AG10803 (cell line): ENCODE results near the gene ASZ1.

ENCODE experiments used
- DNase-seq: peaks from one replicate; pipeline ENCODE4 v3.0.0; 2010; ENCODE audit warnings: low read depth
- H3K4me3 ChIP-seq: 2 replicates; pipeline ENCODE4 v1.5.1; 2011; ENCODE audit warnings: mild to moderate bottlenecking, low read length, control low read depth
- CTCF ChIP-seq: conservative IDR thresholded peaks from 2 replicates; pipeline ENCODE4 v1.5.1; 2011; ENCODE audit warnings: mild to moderate bottlenecking, low read length, control low read depth, inconsistent platforms

ASZ1 gene

DNA sequence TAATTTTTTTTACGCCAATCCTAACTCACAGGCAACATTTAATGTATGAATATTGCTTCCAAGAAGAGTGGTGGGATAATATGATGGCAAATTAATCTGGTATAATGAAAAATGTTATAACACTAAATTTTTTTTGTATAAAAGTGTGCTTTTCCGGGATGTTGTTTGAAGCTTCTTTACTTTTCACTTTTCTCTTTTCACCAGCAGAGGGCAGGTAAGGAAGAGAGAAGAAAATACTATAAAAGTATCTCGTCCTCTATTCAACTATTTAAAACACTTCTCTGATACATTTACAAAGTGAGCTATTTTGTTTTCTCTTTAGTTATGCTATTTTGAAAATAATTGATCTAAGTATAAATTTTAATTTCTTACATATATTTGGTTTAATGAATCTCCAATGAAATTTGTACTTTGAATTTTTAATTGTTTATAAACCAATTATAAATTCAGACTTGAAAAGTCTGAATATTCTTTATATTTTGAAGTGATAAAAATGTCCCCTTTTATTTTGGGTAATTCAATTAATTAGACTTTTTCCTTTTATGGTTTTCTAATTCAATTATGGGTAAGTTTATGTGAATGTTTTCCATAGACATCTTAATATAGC, 31.8 kb upstream of the ASZ1 start:
- peak; percentile 78 for TF ChIP-seq CTCF
- DNase-seq: peak; percentile 20
- H3K4me3 ChIP-seq: no peak overlapping the region

GRCh38 chr7:117448655-117449054, 21.4 kb upstream of the ASZ1 start:
- H3K4me3 ChIP-seq: no peak overlapping the region
- no peak for TF ChIP-seq CTCF
- DNase-seq: no peak

DNA sequence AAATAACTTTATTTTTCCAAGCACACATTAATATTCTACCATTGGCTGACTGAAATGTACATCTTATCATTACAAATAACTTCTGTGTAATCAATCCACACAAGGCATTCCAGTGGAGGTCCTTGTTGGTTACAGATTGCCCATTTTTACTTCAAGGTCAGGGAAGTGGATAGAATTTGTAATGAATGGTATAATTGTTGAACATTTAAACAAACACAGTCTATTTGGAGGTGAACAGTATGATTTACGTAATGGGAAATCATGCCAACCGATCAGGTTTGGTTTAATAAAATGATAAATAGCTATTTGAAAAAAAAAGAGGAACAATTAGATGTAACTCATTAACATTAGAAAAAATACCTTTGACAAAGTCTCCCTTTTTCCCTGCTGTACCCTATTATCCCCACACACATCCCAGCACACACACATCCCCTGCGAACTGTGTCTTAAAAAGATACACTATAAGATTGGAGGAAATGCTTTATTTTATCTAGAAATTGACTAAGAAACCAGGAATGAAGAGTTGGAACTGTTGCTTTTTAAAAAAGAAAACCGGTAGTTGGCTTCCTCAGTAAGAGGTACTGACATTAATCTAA, 19.0 kb upstream of the ASZ1 start:
- no peak overlapping the region for H3K4me3 ChIP-seq
- no peak for TF ChIP-seq CTCF
- no peak for DNase-seq

DNA sequence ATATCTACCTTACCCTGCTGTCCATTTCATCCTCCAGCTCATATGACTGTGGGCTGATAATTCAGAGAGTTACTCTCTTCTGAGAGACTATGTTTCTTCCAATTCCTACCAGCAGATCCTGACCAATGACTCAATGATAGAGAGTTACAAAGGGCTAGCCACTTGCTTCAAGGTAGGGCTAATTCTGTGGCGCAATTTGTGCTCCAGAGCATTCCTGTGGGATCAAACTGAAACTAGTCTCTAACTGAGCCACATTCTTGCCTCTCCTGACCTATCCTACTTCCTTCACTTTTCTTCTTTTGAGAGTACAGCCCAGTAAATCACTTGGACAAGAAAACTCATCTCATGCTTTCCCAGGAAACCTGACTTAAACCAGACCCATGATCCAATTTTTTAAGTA, 17.9 kb upstream of the ASZ1 start:
- peak; percentile 1 for DNase-seq
- no peak for TF ChIP-seq CTCF
- no peak overlapping the region for H3K4me3 ChIP-seq

DNA sequence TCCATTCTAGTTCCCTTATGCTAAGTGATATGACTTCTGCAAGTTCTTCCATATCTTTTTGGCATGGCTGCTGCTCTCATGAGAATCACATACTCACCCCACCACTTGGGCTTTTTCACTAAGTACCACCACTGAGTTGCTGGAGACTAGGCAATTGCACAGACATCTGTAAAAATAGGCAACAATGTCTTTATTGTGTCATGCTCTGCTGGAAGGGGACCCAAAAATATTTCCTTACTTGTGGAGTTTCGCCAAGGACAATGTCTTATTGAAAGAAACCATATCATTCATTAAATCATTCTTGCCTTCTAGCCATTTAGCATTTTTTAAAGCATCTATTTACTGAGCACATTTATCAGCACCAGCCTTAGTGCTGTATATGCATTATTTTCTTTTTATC, 17.4 kb upstream of the ASZ1 start:
- TF ChIP-seq CTCF: no peak
- DNase-seq: no peak
- no peak overlapping the region for H3K4me3 ChIP-seq

DNA sequence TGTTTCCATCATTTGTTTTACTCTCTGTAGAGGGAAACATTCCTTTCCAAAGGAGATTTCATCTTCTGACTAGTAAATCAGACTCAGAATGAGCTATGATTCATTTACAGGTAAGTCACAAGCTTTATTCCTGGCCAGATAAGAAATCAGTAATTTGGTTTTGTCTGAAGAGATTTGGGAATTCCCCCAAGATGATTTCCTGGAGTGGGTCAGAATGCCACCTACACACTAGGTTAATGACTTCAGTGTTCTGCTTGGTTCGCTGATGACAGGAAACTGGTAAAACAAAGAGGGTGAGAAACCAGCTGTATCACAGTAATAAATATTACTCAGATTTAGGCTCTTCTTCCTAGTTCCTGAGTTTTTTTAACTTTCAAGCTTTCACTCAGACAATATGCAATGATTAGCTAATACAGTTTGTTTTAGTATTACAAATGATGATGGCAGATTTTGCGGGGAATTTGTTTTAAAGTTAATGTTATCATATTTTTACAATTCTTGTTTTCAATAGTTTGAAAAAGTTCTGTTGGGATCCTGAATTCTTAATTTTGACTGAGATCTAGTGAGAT, 8.3 kb upstream of the ASZ1 start:
- TF ChIP-seq CTCF: no peak
- H3K4me3 ChIP-seq: no peak overlapping the region
- no peak for DNase-seq
